ENCODE results near the gene FN3KRP.

DNA sequence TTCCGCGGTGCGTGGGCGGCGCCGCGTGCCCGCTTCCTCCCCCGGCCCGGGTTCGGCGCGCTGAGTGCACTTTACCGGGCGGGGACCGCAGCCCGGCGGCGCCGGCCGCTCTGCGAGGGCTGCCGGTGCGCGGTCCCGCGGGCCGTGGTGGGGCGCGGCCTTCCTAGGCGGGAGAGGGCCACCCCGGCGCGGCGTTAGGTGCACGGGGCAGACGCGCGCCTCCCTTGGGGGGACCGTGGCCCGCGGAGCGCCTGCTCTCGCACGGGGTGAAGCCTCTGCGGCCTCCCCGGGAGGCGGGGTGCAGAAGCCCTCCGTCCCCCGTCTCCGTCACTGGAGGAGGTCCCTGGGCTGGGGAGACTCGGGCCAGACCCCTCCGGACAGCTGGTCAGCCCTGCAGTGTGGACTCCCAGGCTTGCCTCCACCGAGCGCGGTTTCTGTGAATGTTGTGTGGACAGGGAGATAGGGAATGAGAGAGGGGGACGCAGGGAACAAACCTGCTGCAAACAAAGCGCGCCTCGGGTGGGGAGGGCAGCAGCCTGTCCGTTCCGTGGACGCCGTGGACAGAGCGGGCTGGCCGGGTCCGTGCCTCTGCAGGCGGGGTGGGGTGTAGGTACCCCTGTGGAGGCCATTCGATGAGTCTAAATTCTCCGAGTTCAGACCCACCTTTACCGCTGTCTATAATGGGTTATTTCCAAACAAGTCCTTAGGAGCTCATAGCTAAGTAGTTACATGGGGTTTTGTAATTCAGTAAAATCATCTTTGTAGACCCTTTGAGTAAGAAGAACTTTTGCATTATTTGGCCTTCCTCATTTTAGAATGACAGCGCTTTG, 36.1 kb downstream of the FN3KRP start:
- TF ChIP-seq, protein P1, sequence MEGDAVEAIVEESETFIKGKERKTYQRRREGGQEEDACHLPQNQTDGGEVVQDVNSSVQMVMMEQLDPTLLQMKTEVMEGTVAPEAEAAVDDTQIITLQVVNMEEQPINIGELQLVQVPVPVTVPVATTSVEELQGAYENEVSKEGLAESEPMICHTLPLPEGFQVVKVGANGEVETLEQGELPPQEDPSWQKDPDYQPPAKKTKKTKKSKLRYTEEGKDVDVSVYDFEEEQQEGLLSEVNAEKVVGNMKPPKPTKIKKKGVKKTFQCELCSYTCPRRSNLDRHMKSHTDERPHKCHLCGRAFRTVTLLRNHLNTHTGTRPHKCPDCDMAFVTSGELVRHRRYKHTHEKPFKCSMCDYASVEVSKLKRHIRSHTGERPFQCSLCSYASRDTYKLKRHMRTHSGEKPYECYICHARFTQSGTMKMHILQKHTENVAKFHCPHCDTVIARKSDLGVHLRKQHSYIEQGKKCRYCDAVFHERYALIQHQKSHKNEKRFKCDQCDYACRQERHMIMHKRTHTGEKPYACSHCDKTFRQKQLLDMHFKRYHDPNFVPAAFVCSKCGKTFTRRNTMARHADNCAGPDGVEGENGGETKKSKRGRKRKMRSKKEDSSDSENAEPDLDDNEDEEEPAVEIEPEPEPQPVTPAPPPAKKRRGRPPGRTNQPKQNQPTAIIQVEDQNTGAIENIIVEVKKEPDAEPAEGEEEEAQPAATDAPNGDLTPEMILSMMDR (IDR thresholded peaks at IDR 0.05), result no peak
- TF ChIP-seq POLR2A (IDR thresholded peaks at IDR 0.05), result no peak

Measured in testis (tissue), 2 donors.